Left renal pelvis (tissue), 4 donors: ENCODE measurements around the gene BRD2. TPM values are rescaled to one million over a fixed set of nuclear protein-coding genes. Genes with fewer than 3 reads are reported as not detected.

Source experiments
- DNase-seq, 4 donors: peaks; one replicate each; pipeline ENCODE4 v3.0.0-alpha.2; 2013; ENCODE audit warnings: low read depth in 4 of 4, low spot score in 3 of 4
- polyA plus RNA-seq, 4 donors: library from polyadenylated mRNA; unstranded; fragments of 120-200 nt; gene quantifications; one replicate each; pipeline ENCODE4 v1.2.1, GENCODE V29; 2013; ENCODE audit not compliant: insufficient read length in 4 of 4

BRD2 gene
- polyA plus RNA-seq, 4 donors: 274 to 342 (median 333) TPM

DNA sequence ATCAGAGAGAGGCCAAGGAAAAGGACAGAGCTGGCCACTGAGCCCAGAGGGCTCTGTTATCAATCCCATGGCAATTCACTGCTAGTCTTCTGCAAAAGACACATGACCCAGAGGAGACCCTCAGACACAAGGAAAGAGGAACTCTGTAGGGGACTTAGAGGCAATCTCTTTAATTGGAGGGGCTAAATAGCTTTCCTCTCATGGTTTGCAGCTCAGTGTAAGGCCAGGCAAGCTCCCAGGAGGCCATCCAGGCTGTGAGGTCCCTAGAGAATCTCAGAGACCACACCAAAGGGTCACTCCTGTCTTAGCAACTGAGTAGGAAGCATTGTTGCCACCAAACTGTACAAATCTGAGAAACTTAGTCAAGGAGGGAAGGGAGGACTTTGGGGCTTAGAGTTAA lies 51.0 kb downstream of the BRD2 start:
- no peak for DNase-seq

DNA sequence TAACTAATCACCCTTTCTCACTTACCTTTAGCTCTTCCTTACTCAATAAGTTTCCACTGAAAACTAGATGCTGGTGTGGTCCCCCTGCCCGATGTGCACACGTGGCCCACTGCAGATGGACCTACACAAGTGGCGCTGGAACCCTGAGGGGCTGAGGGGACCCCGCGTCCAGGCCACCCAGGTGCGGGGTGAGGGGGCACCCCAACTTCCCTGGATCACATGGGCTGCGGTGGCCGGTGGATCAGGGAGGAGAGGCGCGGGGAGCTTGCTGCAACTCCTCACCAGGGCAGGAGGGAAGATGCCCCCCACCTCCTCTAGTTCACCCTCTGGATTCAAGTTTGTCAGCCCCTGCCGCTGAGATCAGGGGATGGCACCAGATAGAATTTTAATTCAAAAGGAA lies 53.5 kb downstream of the BRD2 start:
- DNase-seq: no peak

DNA sequence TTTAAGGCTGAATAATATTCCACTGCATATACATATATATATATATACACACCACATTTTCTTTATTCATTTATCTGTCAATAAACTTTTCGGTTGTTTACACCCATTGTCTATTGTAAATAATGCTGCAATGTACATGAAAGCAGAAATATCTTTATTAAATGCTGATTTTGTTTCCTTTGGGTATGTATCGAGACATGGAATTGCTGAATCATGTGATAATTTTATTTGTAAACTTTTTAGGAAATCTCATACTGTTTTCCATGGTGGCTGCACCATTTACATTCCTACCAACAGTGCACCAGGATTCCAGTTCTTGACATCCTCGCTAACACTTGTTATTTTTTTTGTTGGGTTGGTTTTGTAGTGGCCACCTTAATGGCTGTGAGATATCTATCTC lies 55.1 kb downstream of the BRD2 start:
- DNase-seq: no peak

DNA sequence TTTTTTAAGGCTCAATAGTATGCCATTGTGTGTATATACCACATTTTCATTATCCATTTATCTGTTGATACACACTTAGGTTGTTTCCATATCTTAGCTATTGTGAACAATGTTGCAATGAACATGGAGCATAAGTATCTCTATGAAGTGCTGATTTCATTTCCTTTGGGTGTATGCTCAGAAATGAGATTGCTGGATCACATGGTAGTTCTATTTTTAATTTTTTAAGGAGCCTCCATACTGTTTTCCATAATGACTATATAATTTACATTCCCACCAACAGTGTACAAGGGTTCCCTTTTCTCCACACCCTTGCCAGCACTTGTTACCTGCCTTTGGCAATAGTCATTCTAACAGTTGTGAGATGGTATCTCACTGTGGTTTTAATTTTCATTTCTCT lies 56.1 kb downstream of the BRD2 start:
- no peak for DNase-seq

DNA sequence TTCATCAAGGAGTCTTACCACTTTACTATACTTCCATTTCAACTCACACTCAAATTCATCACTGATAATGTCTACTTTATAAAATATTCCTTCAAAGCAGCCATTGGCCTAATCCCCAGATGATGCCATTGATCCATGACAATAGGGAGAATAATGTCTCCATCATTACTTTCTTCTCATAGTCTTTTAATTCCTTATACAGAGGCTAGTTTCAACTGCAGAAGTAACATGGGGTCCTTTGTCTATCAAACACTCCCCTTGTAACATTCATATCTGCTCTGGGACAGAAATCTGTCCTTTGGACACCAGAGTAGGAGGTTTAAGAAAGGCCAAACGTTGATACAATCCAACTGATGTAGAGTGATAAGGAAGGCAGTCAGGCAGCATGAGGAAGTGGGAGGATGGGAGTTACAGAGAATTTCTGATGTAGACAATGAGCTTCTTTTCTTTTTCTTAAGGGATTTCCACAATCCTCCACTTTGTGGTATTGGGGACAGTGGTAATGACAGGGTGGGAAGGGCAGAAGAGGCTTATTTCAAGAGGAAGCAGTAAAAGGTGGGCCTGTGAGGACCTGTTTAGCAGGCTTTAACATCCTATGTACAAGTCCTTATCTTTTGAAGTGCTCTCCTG lies 59.9 kb downstream of the BRD2 start:
- no peak for DNase-seq

DNA sequence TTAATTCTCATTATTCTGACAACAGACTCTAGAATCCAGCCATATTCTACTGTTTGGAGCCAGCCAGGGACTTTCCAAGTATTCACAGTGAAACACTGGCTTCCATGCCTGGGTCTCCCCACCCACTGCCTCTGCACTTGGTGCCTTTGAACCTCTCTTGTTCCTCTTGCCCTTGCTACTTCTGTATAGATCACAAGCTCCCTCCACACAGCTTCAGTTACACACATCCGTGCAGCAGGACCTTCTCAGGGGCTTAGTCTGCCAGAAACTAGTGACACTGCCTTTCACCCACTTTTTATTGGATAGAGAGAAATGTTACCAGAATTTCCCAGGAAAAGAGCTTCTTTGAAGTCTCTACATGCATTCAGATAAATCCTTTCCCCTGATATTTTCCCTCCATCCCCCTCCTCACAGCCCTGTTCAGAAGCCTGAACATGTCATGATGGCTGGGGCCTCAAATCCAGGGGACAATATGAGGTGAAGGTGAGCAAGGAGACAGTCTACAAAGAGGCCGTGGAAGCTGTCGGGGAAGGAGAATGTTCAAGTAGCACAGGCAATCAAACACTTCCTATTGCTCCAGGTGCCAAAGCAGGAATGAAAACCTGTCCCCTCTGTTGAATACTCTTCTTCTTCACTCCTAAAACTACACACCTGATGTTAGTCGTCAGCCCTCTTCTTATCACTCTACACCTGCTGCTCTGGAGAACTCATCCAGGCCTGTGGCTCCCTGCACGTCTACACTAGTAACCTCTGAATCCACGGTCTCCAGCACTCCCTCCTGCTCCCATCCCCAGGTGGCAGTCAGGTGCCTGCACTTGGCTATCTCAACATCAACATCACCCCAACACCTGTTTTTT lies 61.2 kb downstream of the BRD2 start:
- no peak for DNase-seq

DNA sequence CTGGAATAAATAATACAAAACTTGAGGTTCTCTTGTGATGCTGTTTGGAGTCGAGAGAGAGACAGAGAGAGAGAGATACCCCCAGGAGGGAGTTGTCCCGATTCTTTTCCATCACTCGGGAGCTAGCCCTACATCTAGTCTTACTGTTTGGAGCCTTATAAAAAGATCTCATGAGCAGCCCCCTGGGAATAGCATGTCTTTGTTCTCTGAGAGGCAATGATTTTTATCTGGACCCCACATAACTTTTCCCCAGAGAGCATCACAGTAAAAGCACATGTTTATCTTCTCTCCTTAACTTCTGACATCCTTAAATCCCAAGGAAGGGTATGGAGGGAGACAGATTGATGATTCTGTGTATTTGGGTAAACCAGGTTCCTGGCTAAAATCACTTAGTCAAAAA lies 61.9 kb downstream of the BRD2 start:
- no peak for DNase-seq

Other genes with a start within 250 kb of the BRD2 start
- under 1 TPM in 2 of 4 donors, not detected in 2; 0.30 to 0.31 TPM for gene HLA-DQA2, start 227.2 kb upstream of the BRD2 start, polyA plus RNA-seq
- 1 to 10 TPM in 2 of 4 donors, under 1 TPM in 1, not detected in 1; 0.87 to 1.1 (median 1.0) TPM for gene HLA-DQB2, start 205.1 kb upstream of the BRD2 start, polyA plus RNA-seq
- gene HLA-DOB, start 151.6 kb upstream of the BRD2 start, polyA plus RNA-seq: under 1 TPM in 3 of 4 donors, not detected in 1; 0.14 to 0.29 (median 0.27) TPM
- 10 to 100 TPM in 2 of 4 donors, 1 to 10 TPM in 2; 9.9 to 13.3 (median 10.6) TPM for gene TAP2, start 129.9 kb upstream of the BRD2 start, polyA plus RNA-seq
- gene PSMB8, start 124.5 kb upstream of the BRD2 start, polyA plus RNA-seq: 10 to 100 TPM; 19.4 to 24.4 (median 22.5) TPM
- gene TAP1, start 114.9 kb upstream of the BRD2 start, polyA plus RNA-seq: 10 to 100 TPM in 1 of 4 donors, 1 to 10 TPM in 3; 9.4 to 11.0 (median 9.7) TPM
- gene PSMB9, start 114.4 kb upstream of the BRD2 start, polyA plus RNA-seq: 1 to 10 TPM; 5.7 to 6.4 (median 6.0) TPM
- 10 to 100 TPM in 3 of 4 donors, 1 to 10 TPM in 1; 9.1 to 76.6 (median 62.8) TPM for gene HLA-DMB, start 27.6 kb upstream of the BRD2 start, polyA plus RNA-seq
- 10 to 100 TPM in 3 of 4 donors, 1 to 10 TPM in 1; 6.2 to 18.5 (median 15.6) TPM for gene HLA-DMA, start 15.5 kb upstream of the BRD2 start, polyA plus RNA-seq
- gene HLA-DOA, start 41.0 kb downstream of the BRD2 start, polyA plus RNA-seq: 1 to 10 TPM; 4.5 to 5.7 (median 5.0) TPM
- gene HLA-DPA1, start 105.1 kb downstream of the BRD2 start, polyA plus RNA-seq: 10 to 100 TPM; 17.1 to 20.5 (median 18.3) TPM
- gene HLA-DPB1, start 107.4 kb downstream of the BRD2 start, polyA plus RNA-seq: 10 to 100 TPM; 16.7 to 20.4 (median 17.2) TPM
- 1 to 10 TPM; 3.0 to 6.9 (median 4.1) TPM for gene COL11A2, start 223.9 kb downstream of the BRD2 start, polyA plus RNA-seq
- gene RXRB, start 232.1 kb downstream of the BRD2 start, polyA plus RNA-seq: 10 to 100 TPM; 47.0 to 66.5 (median 55.5) TPM
- gene SLC39A7, start 232.3 kb downstream of the BRD2 start, polyA plus RNA-seq: 100 to 1,000 TPM in 3 of 4 donors, 10 to 100 TPM in 1; 91.9 to 139 (median 116) TPM
- gene HSD17B8, start 236.1 kb downstream of the BRD2 start, polyA plus RNA-seq: 10 to 100 TPM; 10.7 to 29.1 (median 22.2) TPM
- gene RING1, start 239.9 kb downstream of the BRD2 start, polyA plus RNA-seq: 10 to 100 TPM; 52.8 to 70.6 (median 56.2) TPM